Measurements from ENCODE around the gene MRPL1. TPM values are rescaled to one million over a fixed set of nuclear protein-coding genes. Genes with fewer than 3 reads are reported as not detected.

Gene MRPL1
- total RNA-seq, 1 experiment from 2014 or later, result 25.7 TPM

GRCh38 chr4:77854431-77855111 is 8.1 kb upstream of the MRPL1 start (continued):
- TF ChIP-seq PRDM15 (CRISPR knock-in tag; IDR thresholded peaks at IDR 0.05) (no peak), OVOL2 (CRISPR knock-in tag; IDR thresholded peaks at IDR 0.05; ENCODE audit: borderline replicate concordance) (no peak)

GRCh38 chr4:77856152-77856551 is 6.5 kb upstream of the MRPL1 start:
- ATAC-seq (no peak), DNase-seq (ENCODE audit: low spot score) (no peak)
- no peak overlapping the region for H3K27ac Mint-ChIP-seq
- no peaks in the 10 kb centered on the region for H3K9me3 Mint-ChIP-seq
- H3K4me3 Mint-ChIP-seq, result no peak overlapping the region
- no peak for TF ChIP-seq CREB1 (CRISPR knock-in tag; IDR thresholded peaks at IDR 0.05)
- no peak for TF ChIP-seq TEAD4 (CRISPR knock-in tag; IDR thresholded peaks at IDR 0.05)
- TF ChIP-seq ZBTB21 (CRISPR knock-in tag; IDR thresholded peaks at IDR 0.05; ENCODE audit: borderline replicate concordance), result no peak
- no peak for TF ChIP-seq GRHL2 (CRISPR knock-in tag; IDR thresholded peaks at IDR 0.05; ENCODE audit: insufficient replicate concordance, severe bottlenecking)
- peaks cover 3% of the 10 kb centered on the region for H3K4me1 Mint-ChIP-seq
- POLR2A ChIA-PET, result no interaction called here
- no peaks in the 10 kb centered on the region for H3K27me3 Mint-ChIP-seq (ENCODE audit: low read depth)
- no peaks in the 10 kb centered on the region for H3K36me3 Mint-ChIP-seq
- CTCF ChIA-PET, result no interaction called here

- ATAC-seq (no peak), DNase-seq (ENCODE audit: low spot score) (no peak)
- no peaks in the 10 kb centered on the region for H3K27me3 Mint-ChIP-seq (ENCODE audit: low read depth)
- peaks cover 18% of the 10 kb centered on the region for H3K4me1 Mint-ChIP-seq
- H3K4me3 Mint-ChIP-seq, result no peak overlapping the region
- CTCF ChIA-PET, result no interaction called here
- H3K27ac Mint-ChIP-seq, result no peak overlapping the region
- H3K9me3 Mint-ChIP-seq, result no peaks in the 10 kb centered on the region
- H3K36me3 Mint-ChIP-seq, result no peaks in the 10 kb centered on the region
- POLR2A ChIA-PET, result no interaction called here
- TF ChIP-seq SMAD3 (CRISPR knock-in tag; IDR thresholded peaks at IDR 0.05; ENCODE audit: borderline replicate concordance) (no peak), FOXK1 (CRISPR knock-in tag; IDR thresholded peaks at IDR 0.05) (no peak), ZNF138 (CRISPR knock-in tag; conservative IDR thresholded peaks at IDR 0.05) (no peak), MXD4 (CRISPR knock-in tag; IDR thresholded peaks at IDR 0.05; ENCODE audit: borderline replicate concordance) (no peak), USF1 (CRISPR knock-in tag; IDR thresholded peaks at IDR 0.05) (no peak), AR (CRISPR knock-in tag; IDR thresholded peaks at IDR 0.05) (no peak), NFE2L1 (CRISPR knock-in tag; IDR thresholded peaks at IDR 0.05) (no peak), SP1 (CRISPR knock-in tag; conservative IDR thresholded peaks at IDR 0.05) (no peak), TEAD4 (CRISPR knock-in tag; IDR thresholded peaks at IDR 0.05) (no peak), ARID4B (CRISPR knock-in tag; IDR thresholded peaks at IDR 0.05; ENCODE audit: borderline replicate concordance) (no peak), USF2 (CRISPR knock-in tag; IDR thresholded peaks at IDR 0.05) (no peak), FOXJ3 (CRISPR knock-in tag; IDR thresholded peaks at IDR 0.05; ENCODE audit: borderline replicate concordance) (no peak), NFATC4 (CRISPR knock-in tag; IDR thresholded peaks at IDR 0.05) (no peak), ZNF423 (CRISPR knock-in tag; IDR thresholded peaks at IDR 0.05) (no peak)
These were observed 3.4 kb upstream of the MRPL1 start for GRCh38 chr4:77859256-77859655.
